ENCODE data around the gene LHFPL5. TPM values are rescaled to one million over a fixed set of nuclear protein-coding genes. Genes with fewer than 3 reads are reported as not detected.

Gene LHFPL5
- total and polyA plus RNA-seq, 2 experiments from 2014 or later: not detected

DNA sequence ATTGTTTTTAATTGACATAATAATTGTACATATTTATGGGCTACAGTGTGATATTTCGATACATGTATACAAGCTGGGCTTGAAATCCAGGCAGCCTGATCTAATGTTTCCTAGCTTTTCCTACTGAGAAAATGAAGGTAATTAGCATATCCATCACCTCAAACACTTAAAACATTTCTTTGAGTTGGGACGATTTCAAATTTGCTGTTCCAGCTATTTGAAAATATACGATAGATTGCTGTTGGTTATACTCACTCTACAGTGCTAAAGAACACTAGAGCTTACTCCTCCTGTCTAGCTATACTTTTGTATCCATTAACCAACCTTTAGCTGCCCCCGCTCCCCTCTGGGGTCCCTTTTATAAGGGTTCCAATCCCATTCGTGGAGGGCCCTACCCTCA, 4.7 kb downstream of the LHFPL5 start:
- Mint-ChIP-seq H3K27ac (no peak overlapping the region), H3K27me3 (ENCODE audit: insufficient read depth, low read depth, poor library complexity) (peaks cover 5% of the 10 kb centered on the region)
- no peak for ATAC-seq

More for the DNA sequence above, 4.7 kb downstream of the LHFPL5 start:
- no peak for TF ChIP-seq ZNF331 (CRISPR knock-in tag; IDR thresholded peaks at IDR 0.05; ENCODE audit: low read depth)
- no peak for TF ChIP-seq ZNF114 (CRISPR knock-in tag; IDR thresholded peaks at IDR 0.05)
- TF ChIP-seq JUNB (IDR thresholded peaks at IDR 0.05; ENCODE audit: unreplicated experiment): no peak
- TF ChIP-seq CREB1 (CRISPR knock-in tag; IDR thresholded peaks at IDR 0.05; ENCODE audit: low read depth): no peak
- TF ChIP-seq CTCF (conservative IDR thresholded peaks at IDR 0.05; ENCODE audit: low read depth in 2 of 2): no peak
- no peak for TF ChIP-seq EZH2phosphoT487 (IDR thresholded peaks at IDR 0.05; ENCODE audit: unreplicated experiment)
- TF ChIP-seq STAT1 (IDR thresholded peaks at IDR 0.05; ENCODE audit: unreplicated experiment): no peak
- no peak for TF ChIP-seq ZNF462 (CRISPR knock-in tag; IDR thresholded peaks at IDR 0.05)
- TF ChIP-seq, protein P1, sequence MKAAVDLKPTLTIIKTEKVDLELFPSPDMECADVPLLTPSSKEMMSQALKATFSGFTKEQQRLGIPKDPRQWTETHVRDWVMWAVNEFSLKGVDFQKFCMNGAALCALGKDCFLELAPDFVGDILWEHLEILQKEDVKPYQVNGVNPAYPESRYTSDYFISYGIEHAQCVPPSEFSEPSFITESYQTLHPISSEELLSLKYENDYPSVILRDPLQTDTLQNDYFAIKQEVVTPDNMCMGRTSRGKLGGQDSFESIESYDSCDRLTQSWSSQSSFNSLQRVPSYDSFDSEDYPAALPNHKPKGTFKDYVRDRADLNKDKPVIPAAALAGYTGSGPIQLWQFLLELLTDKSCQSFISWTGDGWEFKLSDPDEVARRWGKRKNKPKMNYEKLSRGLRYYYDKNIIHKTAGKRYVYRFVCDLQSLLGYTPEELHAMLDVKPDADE (IDR thresholded peaks at IDR 0.05): no peak
- no peak for TF ChIP-seq NANOG (IDR thresholded peaks at IDR 0.05; ENCODE audit: borderline replicate concordance)
- no peak for TF ChIP-seq REST (IDR thresholded peaks at IDR 0.05; ENCODE audit: unreplicated experiment)
- no peak for TF ChIP-seq POLR2AphosphoS5 (IDR thresholded peaks at IDR 0.05; ENCODE audit: low read depth)
- no peak for TF ChIP-seq EZH2 (IDR thresholded peaks at IDR 0.05; ENCODE audit: low read depth, unreplicated experiment)
- no peak overlapping the region for H3K4me2 ChIP-seq
- H3K9me2 ChIP-seq (ENCODE audit: insufficient read depth): no peaks in the 10 kb centered on the region
- no peaks in the 10 kb centered on the region for H4K20me1 ChIP-seq (replicated peaks; ENCODE audit: insufficient read depth)
- no peaks in the 10 kb centered on the region for H3K79me2 ChIP-seq (replicated peaks; ENCODE audit: insufficient read depth)
- DNase-seq (ENCODE audit: low spot score): no peak
- H3K4me1 ChIP-seq (ENCODE audit: insufficient read depth): peaks cover 5% of the 10 kb centered on the region; the same call in 1 of the 2 replicates
- no peaks in the 10 kb centered on the region for H3K27me3 ChIP-seq (ENCODE audit: insufficient read depth)
- Mint-ChIP-seq H3K4me3 (no peak overlapping the region), H3K9me3 (no peaks in the 10 kb centered on the region), H3K4me1 (peaks cover 8% of the 10 kb centered on the region), H3K36me3 (ENCODE audit: low read depth) (no peaks in the 10 kb centered on the region)
- no peaks in the 10 kb centered on the region for H3F3A ChIP-seq (replicated peaks; ENCODE audit: low read depth)
- no peak overlapping the region for H2AFZ ChIP-seq
- no peak overlapping the region for H3K4me3 ChIP-seq
- no peak overlapping the region for H3K27ac ChIP-seq (ENCODE audit: low read depth)
- H3K36me3 ChIP-seq (ENCODE audit: insufficient read depth): no peaks in the 10 kb centered on the region
